Measurements from ENCODE around the gene NUDT1. TPM values are rescaled to one million over a fixed set of nuclear protein-coding genes. Genes with fewer than 3 reads are reported as not detected.

NUDT1 gene
- total RNA-seq, 1 experiment from 2014 or later: 84.7 TPM

- H3K9me3 Mint-ChIP-seq: no peaks in the 10 kb centered on the region
- Histone ChIP-seq H3K4me2 (ENCODE audit: insufficient read depth, insufficient read length, low read length) (no peak overlapping the region), H3K79me2 (ENCODE audit: insufficient read depth, low read length) (no peaks in the 10 kb centered on the region), H3K27ac (ENCODE audit: insufficient read length, low read depth, low read length) (no peak overlapping the region), H2BK120ac (ENCODE audit: low read depth, low read length, poor library complexity, severe bottlenecking) (no peak overlapping the region), H3T11ph (ENCODE audit: low read length) (no peak overlapping the region), H3K4me1 (ENCODE audit: insufficient read depth, low read length) (no peaks in the 10 kb centered on the region), H4K5ac (ENCODE audit: insufficient read length, low read depth, low read length) (no peak overlapping the region), H3K14ac (ENCODE audit: insufficient read depth, low read length) (no peak overlapping the region; the same call in 1 of the 2 replicates), H2AK5ac (ENCODE audit: insufficient read length, low read length) (no peak overlapping the region), H2AFZ (ENCODE audit: low read length) (no peak overlapping the region), H3K23ac (ENCODE audit: insufficient read length, low read depth, low read length) (no peak overlapping the region), H2BK5ac (ENCODE audit: insufficient read length, low read length) (no peak overlapping the region), H3K18ac (ENCODE audit: insufficient read length, low read depth, low read length) (no peak overlapping the region), H3K23me2 (ENCODE audit: insufficient read length, low read depth, low read length, poor library complexity, severe bottlenecking) (no peaks in the 10 kb centered on the region), H2BK20ac (ENCODE audit: low read depth, low read length, poor library complexity, severe bottlenecking) (no peak overlapping the region), H3K56ac (ENCODE audit: insufficient read length, low read depth, low read length) (no peak overlapping the region), H3K79me1 (ENCODE audit: insufficient read depth, low read depth, low read length, poor library complexity, severe bottlenecking) (no peaks in the 10 kb centered on the region), H2BK15ac (ENCODE audit: low read depth, low read length) (no peak overlapping the region), H4K20me1 (ENCODE audit: control insufficient read depth, insufficient read depth, insufficient read length) (no peaks in the 10 kb centered on the region), H4K8ac (replicated peaks; ENCODE audit: insufficient read length, low read depth, low read length) (no peak overlapping the region), H3K4ac (ENCODE audit: low read depth, low read length) (no peak overlapping the region), H2BK12ac (ENCODE audit: insufficient read length, low read depth, low read length) (no peak overlapping the region), H3K27me3 (ENCODE audit: insufficient read depth, low read length) (no peaks in the 10 kb centered on the region), H3K9ac (ENCODE audit: extremely low read depth, insufficient read length, low read length) (no peak overlapping the region), H3K9me3 (ENCODE audit: control insufficient read depth, low read depth, low read length) (no peaks in the 10 kb centered on the region), H4K91ac (ENCODE audit: insufficient read length, low read depth, low read length) (no peak overlapping the region)
- TF ChIP-seq CTCF (conservative IDR thresholded peaks at IDR 0.05): no peak
- H3K36me3 Mint-ChIP-seq (ENCODE audit: insufficient read depth in 1 of 3, low read depth in 3 of 3): peaks cover 12 to 39% (median 27%) of the 10 kb centered on the region in 3 experiments; a peak in 6 of 7 replicates
- DNase-seq: no peak
- no peaks in the 10 kb centered on the region for H3K27me3 Mint-ChIP-seq (ENCODE audit: low read depth)
- no CpG with 5 or more reads among the region's 33 CpGs for WGBS (ENCODE audit: extremely low coverage, insufficient read length, low lambda C conversion rate)
- peak overlapping the region in 1 of 2 experiments; percentile 23; a peak in 1 of 5 replicates for H3K4me3 Mint-ChIP-seq
- no peaks in the 10 kb centered on the region for H3K4me1 Mint-ChIP-seq
- peak overlapping the region; percentile 41 to 65 (median 62); a peak in 3 of 7 replicates for H3K27ac Mint-ChIP-seq
These were observed 13.4 kb downstream of the NUDT1 start for GRCh38 chr7:2255145-2256139.
